NCI-H226 (cell line): ENCODE measurements around the gene TIMM44.
A peak's percentile ranks its signal among the peaks of the same experiment; 100 is the strongest.
"Not testable (repeated sequence)": the region's sequence is repeated elsewhere in the genome, so short reads cannot be mapped to it uniquely, and the experiment has no call there.

Experiments used
- DNase-seq: peaks from one replicate; pipeline ENCODE4 v3.0.0-alpha.2; 2015

TIMM44 gene

DNA sequence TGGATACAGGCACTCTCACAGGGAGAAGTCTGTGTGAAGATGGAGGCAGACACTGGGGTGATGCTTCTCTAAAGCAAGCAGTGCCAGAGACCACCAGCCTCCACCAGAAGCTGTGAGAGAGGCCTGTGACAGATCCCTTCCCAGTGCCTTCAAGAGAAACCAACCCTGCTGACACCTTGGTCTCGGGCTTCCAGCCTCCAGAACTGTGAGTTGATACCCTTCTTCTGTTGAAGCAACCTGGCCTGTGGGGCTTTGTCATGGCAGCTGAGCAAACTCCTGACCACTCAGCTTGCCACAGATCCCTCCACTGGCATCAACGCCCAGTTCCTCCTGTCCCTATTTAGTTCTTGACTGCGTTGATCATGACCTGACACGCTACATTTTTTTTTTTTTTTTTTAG, 33.0 kb upstream of the TIMM44 start:
- DNase-seq = no peak

DNA sequence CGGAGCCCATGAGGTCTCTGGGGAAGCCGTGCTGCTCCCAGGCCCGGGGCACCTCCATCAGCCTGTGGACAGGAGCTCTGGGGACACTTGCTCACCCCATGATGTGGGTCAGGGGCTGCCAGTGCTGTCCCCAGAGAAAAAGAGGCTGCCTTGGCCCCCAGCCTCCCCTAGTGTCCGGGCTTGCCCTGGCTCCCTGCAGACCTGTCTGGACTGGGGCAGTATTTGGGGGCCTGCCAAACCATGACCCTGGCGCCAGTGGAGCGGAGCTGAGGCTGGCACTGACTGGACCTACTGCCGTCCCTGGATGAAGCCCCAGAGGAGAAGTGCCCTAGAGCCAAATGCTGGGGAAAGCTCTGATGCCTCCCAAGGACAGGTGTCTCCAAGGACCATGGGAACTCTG, 31.6 kb upstream of the TIMM44 start:
- DNase-seq = no peak

DNA sequence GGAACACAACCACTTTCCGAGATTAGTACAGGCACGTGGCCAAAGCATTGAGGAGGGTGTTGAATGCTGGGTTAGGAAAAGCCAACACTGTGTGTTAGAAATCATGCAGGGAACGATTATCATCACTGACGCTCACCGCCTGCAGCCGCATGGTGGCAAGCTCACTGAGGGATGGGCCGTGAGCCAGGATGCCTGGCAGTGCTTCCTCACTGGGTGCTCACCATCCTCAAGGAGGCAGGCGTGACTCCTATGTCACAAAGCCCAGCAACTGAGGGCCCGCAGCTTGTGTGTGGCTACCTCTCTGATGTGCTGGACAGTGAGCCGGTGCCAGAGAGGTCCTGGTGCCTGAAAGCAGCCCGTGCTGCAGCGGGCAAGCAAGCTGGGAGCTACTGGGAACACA, 30.4 kb upstream of the TIMM44 start:
- no peak for DNase-seq

DNA sequence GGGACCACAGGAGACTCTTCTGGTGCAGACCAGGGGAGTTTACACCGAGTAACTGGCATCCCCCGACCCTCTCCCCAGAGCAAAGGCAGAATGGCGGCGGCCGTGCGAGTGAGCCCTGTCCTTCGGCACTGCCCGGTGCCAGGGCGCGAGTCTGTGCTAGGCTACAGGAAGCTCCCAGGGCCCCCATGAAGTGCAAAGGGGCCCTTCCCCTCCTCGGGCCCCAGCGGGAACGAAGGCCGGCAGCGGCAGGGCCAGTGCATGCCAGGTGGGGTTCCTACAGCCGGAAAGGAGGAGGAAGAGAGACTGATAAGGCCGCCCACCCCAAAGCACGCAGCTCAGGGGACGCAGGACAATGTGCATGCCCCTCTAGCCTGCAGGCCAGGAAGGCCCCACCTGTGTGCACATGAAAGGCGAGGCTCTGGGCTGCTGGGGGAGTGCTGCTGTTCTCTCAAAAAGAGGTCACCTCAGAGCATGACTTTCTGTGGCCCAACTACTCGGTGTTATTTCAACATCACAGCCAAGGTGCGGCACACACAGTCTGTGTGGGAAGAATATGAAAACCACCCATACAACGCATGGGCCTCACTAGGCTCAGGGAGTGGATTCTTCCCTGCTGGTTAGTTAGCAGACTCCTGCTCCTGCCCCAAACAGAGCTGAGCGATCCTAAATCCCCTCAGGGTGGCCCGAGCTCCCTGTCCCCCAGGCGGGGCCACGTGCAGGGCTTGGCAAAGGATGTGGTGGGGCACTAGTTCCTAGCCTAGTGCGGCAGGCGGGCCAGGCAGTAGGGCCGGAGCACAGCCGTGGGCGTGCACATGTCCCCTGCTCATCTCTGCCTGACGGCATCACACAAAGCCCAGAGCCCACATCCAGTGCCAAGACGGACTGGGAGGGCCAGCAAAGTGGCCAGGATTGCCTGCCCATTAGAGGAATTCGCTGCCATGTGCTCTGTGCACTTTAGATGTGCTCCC, 28.4 kb upstream of the TIMM44 start:
- DNase-seq = no peak

DNA sequence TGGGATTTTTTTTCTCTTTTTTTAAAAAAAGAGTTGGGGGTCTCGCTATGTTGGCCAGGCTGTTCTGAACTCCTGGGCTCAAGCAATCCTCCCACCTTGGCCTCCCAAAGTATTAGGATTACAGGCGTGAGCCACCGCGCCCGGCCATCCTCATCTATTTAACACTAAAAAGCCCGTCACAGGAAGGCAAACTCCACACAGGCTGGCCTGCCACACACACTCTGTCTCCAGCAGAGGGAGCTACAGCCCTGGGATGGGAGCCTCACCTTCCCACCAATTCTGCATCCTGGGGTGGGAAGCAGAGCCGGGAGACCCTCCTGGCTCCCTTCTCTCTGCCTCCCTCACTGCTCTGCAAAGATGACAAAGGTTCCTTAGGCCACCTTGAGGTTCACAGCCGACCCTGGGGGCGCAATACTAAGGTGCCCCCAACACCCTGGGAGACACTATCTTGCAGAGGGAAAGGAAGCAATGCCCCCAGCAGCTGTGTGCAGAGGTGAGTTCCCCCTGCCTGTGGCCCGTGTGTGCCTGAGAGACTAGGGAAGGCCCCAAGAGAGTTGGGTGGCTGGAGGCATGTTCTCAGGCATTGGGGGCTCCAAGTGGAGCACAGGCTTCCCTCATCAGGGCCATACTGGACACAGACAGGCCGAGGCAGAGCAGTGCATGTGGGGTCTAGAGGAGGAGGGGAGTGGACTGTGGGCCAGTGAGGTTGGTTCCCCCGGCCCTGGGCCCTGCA, 27.4 kb upstream of the TIMM44 start:
- DNase-seq = no peak

DNA sequence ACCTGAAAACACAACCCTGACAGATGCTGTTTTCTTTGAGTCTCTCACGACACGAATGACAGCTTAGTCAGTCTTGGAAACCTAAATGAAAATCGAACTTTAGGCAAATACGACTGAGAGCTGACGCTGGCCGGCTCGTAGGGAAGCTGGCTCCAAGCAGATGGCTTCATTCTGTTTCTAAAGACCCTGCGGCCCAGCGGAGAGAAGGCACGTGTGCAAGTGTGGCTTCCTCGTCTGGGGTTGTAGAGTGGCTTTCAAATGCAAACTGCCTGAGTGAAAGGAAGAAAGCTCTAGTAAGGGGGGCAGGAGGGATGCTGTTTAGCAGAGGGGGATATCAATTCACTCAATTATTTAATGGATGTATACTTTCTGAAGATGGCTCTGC, 26.1 kb upstream of the TIMM44 start:
- DNase-seq = no peak

DNA sequence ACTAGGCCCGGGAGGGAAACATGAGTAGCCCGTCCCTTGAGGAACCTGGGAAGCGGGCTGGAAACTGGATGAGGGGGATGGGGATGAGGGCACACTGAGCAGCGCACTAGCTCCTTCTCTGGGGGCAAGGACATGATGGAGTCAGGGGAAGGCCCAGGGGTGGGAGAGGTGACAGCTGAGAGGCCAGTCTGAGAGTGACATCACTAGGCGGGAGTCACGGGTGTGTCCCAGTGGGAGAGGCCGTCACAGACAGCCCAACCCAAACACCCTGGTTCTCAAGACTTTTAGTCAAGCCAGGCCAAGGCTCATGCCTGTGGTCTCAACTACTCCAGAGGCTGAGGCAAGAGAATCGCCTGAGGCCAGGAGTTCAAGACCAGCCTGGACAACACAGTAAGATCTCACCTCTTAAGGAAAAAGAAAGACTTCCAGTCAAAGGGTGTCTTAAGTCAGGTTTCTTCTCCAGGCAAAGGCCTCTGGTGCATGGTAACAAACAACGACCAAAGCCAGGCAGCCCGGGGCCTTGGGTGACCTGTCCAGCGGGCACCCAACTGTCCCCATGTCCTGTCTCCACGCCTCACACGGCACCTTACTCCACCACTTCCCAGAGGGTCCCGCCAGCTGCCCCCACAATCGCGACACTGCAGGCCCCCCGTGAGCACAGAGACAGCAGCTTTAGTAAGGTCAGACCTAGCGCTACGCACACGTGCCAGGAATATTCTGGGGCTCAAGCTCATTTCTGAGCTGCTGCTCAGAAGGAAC, 25.5 kb upstream of the TIMM44 start:
- no peak for DNase-seq

DNA sequence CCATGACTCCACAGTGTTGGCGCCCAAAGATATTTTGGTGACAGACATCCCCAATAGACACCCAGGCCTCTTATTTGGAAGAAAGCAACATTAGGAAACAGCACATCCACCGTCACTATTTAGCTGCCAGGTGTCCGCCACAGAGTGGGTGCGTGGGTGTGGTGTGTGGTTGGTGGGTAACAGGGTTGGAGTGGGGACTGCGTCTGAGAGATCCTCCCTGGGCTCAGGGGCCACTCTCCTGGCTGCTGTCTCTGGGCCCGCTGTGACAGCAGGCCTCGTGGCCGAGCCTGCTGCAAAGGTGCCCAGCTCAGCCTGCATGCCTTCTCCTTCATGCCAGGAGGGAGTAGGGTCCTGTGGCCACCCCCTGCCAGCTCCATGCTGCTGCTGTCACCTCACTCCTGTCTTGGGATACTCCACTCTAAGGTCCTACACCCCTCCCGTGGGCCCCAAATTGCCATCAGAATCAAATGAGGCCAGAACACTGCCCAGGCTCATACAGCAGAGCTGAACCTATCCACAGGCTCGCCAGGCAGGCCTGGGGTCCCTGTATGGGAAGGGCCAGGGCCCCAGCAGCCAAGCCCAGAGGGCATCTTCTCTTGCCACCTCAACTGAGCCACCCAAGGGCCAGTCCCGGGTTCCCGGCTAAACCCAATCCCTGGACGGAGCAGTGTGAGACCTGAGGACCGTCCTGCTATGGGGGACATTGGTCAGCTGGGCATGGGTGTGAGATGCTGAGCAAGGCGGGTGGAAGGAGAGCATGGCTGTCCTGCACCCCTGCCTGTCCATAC, 24.7 kb upstream of the TIMM44 start:
- DNase-seq = no peak

DNA sequence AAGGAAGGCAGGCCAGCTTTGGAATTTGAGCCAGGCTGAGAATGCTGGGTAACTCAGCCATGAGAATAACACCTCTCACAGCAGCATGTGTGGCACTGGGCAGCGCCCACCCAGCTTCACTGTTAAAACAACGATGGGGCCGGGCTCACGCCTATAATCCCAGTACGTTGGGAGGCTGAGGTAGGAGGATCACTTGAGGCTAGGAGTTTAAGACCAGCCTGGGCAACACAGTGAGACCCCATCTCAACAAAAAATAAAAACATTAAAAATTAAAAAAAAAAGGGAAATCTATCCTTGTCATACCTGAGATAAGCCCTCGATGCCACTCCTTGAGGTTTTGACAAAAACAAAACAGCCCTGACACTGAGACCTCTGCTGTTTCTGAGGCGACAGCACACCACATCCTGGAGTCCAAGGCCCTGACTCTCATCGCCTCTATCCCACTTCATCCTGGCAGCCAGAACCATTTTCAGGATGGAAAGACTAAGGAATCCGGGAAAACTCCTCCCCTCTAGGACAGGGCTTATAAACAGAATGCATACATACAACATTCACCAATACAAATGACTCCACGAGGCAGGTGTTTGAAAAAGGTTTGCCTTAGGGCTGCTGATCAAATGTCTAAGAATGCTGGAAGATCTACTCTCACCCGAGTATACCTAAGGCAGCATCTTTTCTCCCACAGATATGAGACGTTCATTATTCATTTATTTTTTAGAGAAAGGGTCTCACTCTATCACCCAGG, 22.6 kb upstream of the TIMM44 start:
- DNase-seq = no peak

DNA sequence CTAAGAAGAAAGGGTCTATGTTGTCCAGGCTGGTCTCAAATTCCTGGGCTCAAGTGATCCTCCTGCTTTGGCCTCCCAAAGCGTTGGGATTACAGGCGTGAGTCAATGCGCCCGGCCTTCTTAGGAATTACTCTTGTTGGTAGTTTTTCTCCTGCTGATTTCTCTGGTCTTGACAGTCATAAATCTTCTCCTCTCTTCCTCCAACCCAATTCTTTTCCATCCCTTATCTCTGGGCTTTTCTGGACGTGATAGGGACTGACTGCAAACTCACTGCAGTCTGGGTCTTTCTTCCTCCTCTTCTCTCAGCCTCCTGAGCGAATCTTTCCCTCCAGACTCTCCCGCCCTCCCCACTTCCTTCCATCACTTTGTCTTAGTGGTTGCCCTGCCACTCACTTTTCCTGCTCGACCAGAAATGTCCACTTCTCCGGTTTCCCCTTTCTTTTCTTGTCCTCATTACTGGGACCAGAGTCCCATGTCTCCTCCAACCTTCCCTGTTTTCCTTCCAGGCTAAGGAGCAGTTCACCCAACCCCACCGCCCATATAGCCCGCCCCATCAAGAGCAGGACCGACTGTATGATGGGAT, 21.9 kb upstream of the TIMM44 start:
- DNase-seq = no peak

DNA sequence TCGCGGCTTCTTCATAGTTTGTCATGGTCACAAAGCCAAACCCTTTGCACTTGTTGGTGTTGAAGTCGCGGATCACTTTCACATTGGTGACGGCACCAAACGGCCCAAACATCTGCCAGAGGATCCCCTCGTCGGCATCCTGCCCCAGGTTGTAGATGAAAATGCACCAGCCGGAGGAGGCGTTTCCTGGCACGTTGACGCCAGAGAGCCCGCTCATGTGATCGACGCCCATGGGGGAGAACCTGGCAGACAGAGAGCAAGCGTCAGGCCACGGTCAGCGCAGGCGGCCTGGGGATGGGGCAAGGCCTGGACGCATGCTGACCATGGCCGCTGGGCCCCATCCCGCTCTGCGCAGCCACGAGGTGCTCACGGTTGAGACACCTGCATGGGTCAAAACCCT, 20.1 kb upstream of the TIMM44 start:
- no peak for DNase-seq

DNA sequence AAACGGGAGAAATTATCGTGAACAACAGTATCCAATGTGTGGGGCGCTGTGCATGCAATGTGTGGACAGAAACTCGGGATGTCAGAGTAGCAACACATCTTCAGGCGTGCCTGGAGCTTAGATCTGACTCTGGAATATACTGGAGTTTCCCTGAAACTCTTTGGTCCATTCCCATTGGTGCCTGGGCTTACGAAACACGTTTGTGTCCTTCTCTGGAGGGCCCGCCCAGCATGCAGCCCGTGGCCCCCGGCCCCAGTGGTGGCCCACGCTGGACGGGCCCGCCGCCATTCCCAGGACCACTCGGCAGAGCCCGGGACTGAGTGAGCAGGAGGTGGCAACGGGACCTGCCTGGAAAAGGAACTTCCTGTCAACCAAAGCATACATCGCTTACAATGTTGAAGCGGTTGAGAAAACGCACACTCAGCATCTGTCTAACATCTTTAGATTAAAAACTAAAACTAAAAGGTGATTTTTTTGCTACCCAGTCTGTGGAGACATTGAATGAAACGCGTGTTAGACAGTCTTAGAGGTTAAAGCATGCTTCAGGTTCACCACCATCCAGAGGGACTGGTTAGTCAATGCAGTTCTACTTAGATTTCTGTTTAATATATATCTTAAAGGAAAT, 19.3 kb upstream of the TIMM44 start:
- no peak for DNase-seq

DNA sequence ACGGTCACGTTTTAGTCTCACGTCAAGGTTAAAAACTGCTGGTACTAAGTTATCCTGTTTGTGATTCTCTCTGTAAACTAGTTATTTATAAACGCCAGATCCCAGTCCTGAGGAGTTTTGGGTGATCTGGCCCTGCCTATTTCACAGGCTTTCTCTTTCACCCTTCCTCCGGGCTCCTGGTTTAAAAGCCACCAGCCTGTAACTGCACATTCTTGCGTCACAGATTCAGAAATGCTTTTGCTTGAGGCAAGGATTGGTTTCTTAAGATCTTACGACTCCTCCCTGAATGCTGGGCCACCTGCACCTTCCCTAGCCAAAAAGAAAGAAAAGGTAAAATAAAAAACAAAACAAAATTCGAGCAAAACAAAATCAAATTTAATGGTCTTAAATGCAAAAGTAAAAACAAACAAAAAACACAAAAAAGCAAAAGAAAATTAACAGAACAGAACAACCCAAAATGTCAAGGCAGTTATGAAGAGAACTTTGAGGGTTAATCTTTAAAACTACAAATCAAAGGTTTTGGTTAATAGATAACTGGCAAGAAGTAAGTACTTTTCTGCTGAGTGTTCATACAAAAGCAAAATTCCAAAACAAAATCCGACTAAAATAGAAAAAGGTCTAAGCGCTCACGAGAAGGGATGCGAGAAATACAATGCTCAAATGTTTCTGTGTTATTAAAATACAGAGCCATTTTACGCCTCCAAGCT, 18.6 kb upstream of the TIMM44 start:
- no peak for DNase-seq

DNA sequence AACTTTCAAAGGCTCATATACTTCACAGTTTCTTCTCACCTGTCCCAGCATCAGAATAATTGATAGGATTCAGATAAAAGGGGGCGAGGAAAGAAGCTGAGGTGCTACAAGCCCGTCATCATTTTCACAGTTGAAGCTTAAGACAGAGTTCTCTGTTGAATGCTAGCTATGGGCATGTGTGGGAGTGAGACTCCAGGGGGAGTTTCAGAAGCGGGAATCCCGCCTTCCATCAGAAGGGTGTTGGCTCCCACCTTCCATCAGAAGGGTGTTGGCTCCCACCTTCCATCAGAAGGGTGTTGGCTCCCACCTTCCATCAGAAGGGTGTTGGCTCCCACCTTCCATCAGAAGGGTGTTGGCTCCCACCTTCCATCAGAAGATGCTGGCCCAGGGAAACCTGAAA, 17.6 kb upstream of the TIMM44 start:
- DNase-seq = not testable (repeated sequence)

DNA sequence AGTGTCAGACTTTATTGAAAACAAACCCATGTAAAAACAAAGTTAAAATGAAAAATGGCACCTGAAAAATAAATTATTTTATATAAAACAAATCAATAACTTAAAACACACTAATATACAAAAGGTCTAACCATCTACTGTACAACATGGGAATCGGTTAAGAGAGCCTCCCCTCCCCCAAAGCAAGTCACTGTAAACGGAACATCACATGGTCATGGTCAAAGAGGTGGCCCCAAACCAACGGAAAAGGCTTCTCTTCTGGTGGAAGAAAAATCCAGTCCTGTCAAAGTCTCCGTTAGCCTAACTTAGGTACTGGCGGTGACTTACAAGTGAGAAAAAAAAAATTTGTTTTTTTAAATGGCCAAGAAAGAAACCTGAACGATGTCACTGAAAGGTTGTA, 15.7 kb upstream of the TIMM44 start:
- DNase-seq = no peak

DNA sequence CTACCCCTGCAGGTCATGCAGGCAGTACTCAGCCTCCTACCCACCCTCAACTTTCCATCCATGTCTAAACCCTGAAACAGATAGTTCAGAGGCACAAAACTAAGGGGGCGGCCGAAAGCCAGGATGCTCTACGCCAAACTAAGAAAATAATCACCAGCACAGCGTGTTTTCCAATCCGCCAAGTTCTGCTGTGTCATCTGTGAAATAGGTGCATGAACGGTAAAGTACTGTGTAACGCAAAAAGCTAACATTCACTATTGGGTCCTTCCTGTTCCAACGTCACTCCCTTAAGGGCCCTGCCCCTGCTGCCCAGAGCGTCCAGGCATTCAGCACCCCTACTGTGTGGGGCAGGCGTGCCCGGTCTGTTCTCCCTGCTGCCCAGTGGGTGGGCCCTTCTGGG, 12.2 kb upstream of the TIMM44 start:
- no peak for DNase-seq

DNA sequence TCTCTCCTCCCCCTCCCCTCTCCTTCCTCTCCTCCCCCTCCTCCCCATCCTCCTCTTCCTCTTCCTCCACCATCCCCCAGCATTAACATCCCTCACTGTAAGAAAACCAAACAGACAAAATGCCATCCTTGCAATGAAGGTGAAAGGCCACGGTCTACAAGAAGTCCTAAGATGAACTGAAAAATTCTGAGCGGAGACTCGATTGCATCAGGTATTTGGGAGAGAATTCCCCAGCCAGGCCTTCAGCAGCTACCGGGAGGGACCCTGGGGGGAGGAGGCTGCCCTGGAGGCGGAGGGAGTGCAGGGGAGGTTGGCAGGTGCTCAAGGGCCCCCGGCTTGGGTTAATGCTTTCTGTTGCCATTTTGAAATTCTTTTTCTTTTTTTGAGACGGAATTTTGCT, 10.1 kb upstream of the TIMM44 start:
- DNase-seq = peak; percentile 12

DNA sequence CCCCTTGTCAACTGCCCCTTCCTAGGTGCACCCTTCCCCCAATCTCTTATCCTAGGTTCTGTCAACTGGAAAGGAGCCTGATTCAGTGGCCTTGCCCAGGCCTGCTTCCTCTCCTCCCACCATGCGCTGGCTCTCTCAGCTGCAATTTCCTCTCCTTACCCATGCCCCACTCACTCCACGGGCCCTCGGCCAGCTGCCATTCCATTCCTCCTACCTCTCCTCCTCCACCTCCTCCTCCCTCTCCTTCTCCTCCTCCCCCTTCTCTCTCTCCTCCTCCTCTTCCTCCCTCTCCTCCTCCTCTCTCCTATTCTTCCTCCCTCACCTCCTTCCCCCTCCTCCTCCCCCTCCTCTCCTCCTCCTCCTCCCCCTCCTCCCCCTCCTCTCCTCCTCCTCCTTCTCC, 9.6 kb upstream of the TIMM44 start:
- peak; percentile 78 for DNase-seq

DNA sequence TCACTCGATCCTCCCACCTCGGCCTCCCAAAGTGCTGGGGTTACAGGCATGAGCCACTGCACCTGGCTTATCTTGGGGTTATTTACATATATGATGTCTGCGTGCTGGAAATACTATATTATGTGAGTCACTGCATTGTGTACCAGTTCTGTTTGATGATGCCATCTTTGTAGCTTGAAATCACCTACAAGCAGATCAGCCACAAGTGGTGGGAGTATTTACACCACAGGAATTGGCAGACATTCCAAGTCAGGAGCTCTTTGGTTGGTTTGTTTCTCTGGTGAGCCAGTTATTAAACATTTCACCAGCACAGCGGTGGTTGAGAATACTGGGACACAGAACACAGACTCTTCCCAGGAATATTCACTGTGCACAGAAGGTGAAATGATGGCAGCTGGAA, 4.5 kb upstream of the TIMM44 start:
- DNase-seq = peak; percentile 75

DNA sequence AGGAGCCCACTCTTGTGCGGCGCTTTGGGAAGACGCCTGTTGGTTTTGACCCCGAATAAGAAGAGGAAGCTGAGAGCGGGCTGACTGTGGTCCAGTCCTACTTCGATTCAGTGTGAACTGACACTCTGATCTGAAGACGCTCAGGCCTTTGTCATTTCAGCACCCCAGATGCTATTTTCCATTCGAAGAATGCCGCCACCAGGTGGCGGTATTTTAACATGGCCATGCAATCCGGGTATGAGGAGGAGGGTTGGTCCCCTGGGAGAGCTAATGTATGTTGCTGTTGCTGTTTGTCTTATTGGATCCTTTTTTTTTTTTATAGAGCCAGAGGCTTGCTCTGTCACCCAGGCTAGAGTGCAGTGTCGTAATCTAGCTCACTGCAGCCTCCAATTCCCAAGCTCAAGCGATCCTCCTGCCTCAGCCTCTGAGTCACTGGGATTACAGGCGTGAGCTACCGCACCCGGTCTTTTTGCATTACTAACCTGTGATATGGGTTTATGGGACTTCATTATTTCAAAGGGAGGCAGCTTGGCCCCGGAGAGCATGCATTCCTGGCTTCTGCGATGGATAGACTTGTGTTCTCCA, 803 bp upstream of the TIMM44 start:
- DNase-seq = peak; percentile 70
